KOPT-K1 (cell line): Measurements from ENCODE around the gene HSD3B7.

Experiments used
- H3K27ac ChIP-seq: fragments of 200-600 bp; sonication (generic); 2 replicates; pipeline ENCODE4 v1.5.1; 2016; ENCODE audit warnings: antibody characterized with exemption, mild to moderate bottlenecking, low read depth, low read length; ENCODE audit not compliant: poor library complexity, severe bottlenecking
- H3K36me3 ChIP-seq: fragments of 200-600 bp; sonication (generic); 2 replicates; pipeline ENCODE4 v1.5.1; 2017; ENCODE audit warnings: antibody characterized with exemption, mild to moderate bottlenecking, low read length, moderate library complexity; ENCODE audit not compliant: insufficient read depth
- H3K9me3 ChIP-seq: fragments of 200-600 bp; sonication (generic); 2 replicates; pipeline ENCODE4 v1.5.1; 2017; ENCODE audit warnings: antibody characterized with exemption, low read length, mild to moderate bottlenecking; ENCODE audit not compliant: insufficient read depth, poor library complexity, severe bottlenecking

The HSD3B7 gene

DNA sequence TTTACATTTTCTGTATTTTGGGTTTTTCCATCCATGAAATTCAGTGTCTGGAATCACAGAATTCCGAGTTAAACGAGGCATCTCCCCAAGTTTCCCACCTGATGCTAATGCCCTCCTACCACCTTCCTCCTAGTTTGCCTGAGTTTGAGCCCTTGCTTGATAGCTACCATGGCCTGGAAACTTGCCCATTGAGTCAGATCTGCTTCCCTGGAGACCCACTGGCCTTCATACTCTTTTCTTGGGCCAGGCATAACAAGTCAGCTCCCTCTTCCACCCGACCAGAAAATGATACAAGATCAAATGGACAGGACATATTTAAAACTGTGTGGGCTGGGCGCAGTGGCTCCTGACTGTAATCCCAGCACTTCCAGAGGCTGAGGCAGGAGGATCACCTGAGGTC, 17.2 kb upstream of the HSD3B7 start:
- H3K9me3 ChIP-seq, result no peaks in the 10 kb centered on the region
- H3K36me3 ChIP-seq, result peaks cover 99% of the 10 kb centered on the region
- no peak overlapping the region for H3K27ac ChIP-seq

DNA sequence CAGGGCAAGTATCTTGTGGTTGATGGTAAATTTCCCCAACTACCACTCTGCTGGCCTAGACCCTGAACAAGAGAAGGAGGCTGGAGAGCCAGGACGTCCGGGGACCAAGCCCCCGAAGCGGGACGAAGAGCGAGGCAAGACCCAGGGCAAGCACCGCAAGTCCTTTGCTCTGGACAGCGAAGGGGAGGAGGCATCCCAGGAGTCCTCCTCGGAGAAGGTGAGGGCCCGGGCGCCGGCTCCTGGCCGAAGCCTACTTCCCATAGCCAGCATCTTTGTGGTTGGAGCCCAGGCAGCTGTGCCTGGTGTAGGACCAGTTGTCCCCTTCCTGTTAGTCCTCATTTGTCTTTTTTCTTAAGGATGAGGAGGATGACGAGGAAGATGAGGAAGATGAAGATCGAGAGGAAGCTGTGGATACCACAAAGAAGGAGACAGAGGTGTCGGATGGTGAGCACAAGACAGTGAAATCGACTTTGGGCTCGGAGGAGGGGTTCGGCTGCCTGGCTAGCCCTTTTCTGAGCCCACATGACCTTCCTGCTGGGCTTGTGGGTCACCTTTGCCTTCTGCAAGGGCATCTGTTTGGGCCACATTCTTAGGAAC, 15.7 kb upstream of the HSD3B7 start:
- Histone ChIP-seq H3K9me3 (no peaks in the 10 kb centered on the region), H3K27ac (no peak overlapping the region), H3K36me3 (peaks cover 99% of the 10 kb centered on the region)

- Histone ChIP-seq H3K9me3 (no peaks in the 10 kb centered on the region), H3K36me3 (peaks cover 99% of the 10 kb centered on the region), H3K27ac (no peak overlapping the region)
Observed at GRCh38 chr16:30971298-30971697, 13.7 kb upstream of the HSD3B7 start.

DNA sequence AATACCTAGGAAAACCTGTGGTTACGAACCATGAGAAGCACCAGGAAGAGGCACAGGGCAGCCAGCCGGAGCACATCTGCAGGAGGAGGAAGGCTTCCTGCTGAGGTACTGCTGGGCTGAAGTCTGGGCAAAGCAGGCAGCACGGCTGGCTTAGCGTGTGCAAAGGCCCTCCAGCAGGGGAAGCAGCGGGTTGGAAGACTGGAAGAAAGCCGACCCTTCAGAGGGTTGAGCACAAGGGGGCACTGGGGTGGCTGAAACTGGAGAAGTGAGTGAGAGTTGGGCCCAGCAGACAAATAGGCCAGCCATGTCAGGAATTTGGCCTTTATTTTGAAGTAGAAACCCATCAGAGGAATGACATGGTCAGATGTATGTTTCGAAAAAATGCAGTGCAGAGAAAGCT, 12.1 kb upstream of the HSD3B7 start:
- no peak overlapping the region for H3K27ac ChIP-seq
- no peaks in the 10 kb centered on the region for H3K9me3 ChIP-seq
- peaks cover 99% of the 10 kb centered on the region for H3K36me3 ChIP-seq

GRCh38 chr16:30974348-30974747, 10.7 kb upstream of the HSD3B7 start:
- Histone ChIP-seq H3K9me3 (no peaks in the 10 kb centered on the region), H3K36me3 (peaks cover 99% of the 10 kb centered on the region), H3K27ac (no peak overlapping the region)

GRCh38 chr16:30976486-30976885, 8.5 kb upstream of the HSD3B7 start:
- H3K27ac ChIP-seq, result no peak overlapping the region
- peaks cover 100% of the 10 kb centered on the region for H3K36me3 ChIP-seq
- no peaks in the 10 kb centered on the region for H3K9me3 ChIP-seq

DNA sequence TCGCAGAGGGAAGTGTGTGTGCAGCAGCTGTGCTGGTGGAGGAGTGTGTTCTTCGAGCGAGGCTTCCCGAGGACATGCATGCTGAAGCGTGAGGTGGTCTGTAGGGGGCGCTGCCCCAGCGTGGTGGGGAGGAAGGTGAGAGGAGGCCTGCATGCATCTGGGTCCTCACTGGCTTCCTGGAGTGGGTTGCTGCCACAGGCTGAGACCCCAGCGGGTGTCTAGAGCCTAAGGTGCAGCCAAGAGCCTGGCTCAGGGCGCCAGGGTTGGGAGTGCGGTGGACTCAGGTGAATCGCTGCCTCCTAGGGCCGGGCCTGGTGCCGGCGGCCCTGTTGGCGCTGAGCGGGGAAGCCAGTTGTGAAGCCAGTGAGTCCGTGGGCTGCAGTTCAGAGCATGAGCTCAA, 7.5 kb upstream of the HSD3B7 start:
- Histone ChIP-seq H3K9me3 (no peaks in the 10 kb centered on the region), H3K36me3 (peaks cover 100% of the 10 kb centered on the region), H3K27ac (no peak overlapping the region)

DNA sequence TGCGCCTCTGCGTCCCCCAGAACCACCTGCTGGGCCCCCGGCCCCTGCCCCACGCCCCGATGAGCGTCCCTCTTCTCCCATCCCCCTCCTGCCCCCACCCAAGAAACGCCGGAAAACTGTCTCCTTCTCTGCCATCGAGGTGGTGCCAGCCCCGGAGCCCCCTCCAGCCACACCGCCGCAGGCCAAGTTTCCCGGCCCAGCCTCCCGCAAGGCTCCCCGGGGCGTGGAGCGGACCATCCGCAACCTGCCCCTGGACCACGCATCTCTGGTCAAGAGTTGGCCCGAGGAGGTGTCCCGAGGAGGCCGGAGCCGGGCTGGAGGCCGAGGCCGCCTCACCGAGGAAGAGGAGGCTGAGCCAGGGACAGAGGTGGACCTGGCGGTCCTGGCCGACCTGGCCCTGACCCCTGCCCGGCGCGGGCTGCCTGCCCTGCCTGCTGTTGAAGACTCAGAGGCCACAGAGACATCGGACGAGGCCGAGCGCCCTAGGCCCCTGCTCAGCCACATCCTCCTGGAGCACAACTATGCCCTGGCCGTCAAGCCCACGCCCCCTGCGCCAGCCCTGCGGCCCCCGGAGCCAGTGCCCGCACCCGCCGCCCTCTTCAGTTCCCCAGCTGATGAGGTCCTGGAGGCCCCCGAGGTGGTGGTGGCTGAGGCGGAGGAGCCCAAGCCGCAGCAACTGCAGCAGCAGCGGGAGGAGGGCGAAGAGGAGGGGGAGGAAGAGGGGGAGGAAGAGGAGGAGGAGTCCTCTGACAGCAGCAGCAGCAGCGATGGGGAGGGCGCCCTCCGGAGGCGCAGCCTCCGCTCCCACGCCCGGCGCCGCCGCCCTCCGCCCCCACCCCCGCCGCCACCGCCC, 5.6 kb upstream of the HSD3B7 start:
- H3K9me3 ChIP-seq, result no peaks in the 10 kb centered on the region
- peaks cover 100% of the 10 kb centered on the region for H3K36me3 ChIP-seq
- H3K27ac ChIP-seq, result no peak overlapping the region

DNA sequence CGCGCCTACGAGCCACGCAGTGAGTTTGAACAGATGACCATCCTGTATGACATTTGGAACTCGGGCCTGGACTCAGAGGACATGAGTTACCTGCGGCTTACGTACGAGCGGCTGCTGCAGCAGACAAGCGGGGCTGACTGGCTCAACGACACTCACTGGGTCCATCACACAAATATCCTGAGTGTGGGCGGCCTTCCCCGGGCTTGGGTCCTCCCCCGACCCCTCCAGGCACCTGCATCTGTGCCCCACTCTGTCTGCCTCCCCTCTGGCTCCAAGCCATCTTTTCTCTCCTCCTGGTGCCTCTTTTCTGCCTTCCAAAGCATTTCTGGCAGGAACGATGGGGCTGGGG, 5.0 kb upstream of the HSD3B7 start:
- H3K27ac ChIP-seq, result no peak overlapping the region
- H3K36me3 ChIP-seq, result peaks cover 100% of the 10 kb centered on the region
- H3K9me3 ChIP-seq, result no peaks in the 10 kb centered on the region

- Histone ChIP-seq H3K9me3 (no peaks in the 10 kb centered on the region), H3K27ac (no peak overlapping the region), H3K36me3 (peaks cover 98% of the 10 kb centered on the region)
Observed at GRCh38 chr16:30980434-30980833, 4.6 kb upstream of the HSD3B7 start.

- Histone ChIP-seq H3K36me3 (peaks cover 98% of the 10 kb centered on the region), H3K27ac (no peak overlapping the region), H3K9me3 (no peaks in the 10 kb centered on the region)
Observed at GRCh38 chr16:30980959-30981358, 4.0 kb upstream of the HSD3B7 start.

DNA sequence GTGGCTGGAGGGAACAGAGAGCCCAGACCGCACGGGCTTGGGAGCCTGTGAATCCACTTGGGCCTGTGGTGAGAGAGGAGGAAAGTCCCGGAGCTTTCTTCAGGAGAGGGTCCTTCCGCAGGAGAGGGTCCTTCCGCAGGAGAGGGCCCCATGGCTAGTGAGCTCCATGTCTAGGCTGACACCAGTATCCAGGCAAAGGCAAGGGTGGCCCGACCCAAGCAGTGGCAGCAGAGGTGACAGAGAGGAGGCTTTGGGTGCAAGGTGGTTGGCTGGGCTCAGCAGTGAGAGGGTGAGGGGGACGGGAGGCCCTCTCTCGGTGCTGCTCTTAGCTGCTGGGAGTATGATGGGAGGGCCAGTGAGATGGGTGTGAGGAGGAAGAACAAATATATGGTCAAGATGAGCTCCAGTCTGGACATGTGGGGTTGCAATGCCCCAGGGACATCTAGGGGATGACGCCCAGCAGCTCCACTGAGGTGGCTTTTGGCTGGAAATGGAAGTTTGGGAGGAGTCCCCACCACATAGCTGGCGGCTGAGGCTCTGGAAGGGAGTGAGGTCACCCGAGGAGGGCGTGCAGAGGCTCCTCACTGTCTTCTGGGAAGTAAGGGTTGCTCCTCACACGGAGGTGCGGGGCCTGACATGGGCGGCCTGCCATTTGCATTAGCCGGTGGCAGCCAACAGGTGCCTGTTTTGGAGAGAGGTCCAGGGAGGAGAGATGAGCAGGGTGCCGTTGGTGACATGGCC, 2.3 kb upstream of the HSD3B7 start:
- H3K27ac ChIP-seq, result no peak overlapping the region
- H3K36me3 ChIP-seq, result peaks cover 85% of the 10 kb centered on the region
- H3K9me3 ChIP-seq, result no peaks in the 10 kb centered on the region

DNA sequence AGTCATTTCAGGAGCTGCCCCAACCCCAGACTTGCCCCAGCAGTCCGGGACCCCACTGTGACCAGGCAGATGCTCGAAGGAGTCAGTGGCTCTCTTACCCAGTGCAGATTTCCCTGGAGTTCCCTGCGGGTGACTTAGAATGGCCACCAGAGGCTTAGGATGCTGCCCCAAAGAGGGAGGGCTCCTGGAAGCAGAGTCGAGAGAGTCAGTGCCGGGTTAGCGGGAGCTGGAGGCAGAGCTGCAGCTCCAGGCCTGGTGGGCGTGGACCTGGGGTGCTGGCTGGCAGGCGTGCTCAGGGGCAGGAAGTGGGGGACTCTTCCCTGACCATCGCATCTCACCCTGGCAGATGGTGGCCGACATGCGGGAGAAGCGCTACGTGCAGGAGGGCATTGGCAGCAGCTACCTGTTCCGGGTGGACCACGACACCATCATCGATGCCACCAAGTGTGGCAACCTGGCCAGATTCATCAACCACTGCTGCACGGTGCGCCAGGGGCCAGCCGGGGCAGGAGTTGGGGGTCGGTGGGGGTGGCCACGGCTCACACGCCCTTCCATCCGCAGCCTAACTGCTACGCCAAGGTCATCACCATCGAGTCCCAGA, 1.6 kb upstream of the HSD3B7 start:
- peaks cover 79% of the 10 kb centered on the region for H3K36me3 ChIP-seq
- H3K9me3 ChIP-seq, result no peaks in the 10 kb centered on the region
- no peak overlapping the region for H3K27ac ChIP-seq

- H3K36me3 ChIP-seq, result peaks cover 72% of the 10 kb centered on the region
Observed at GRCh38 chr16:30983898-30984610, 953 bp upstream of the HSD3B7 start.

More at GRCh38 chr16:30983898-30984610, 953 bp upstream of the HSD3B7 start:
- Histone ChIP-seq H3K9me3 (no peaks in the 10 kb centered on the region), H3K27ac (no peak overlapping the region)
